Measurements from ENCODE around the gene FOXA2. TPM values are rescaled to one million over a fixed set of nuclear protein-coding genes. Genes with fewer than 3 reads are reported as not detected.

Gene FOXA2
- total and polyA plus RNA-seq, 12 donors: not detected

GRCh38 chr20:22584922-22585785, 782 bp upstream of the FOXA2 start:
- Histone ChIP-seq H3K4me3 (no peak overlapping the region), H3K27me3 (peaks cover 54 to 100% (median 98%) of the 10 kb centered on the region in 7 donors), H3K4me1 (peaks cover 0 to 27% (median 14%) of the 10 kb centered on the region in 9 donors), H3K27ac (no peak overlapping the region), H3K9me3 (no peaks in the 10 kb centered on the region), H3K36me3 (no peaks in the 10 kb centered on the region)
- WGBS, 2 donors: 2 to 3% methylated on average over 58 of the region's 58 CpGs
- intact Hi-C loops (cut with DNase I): no loop called here
- ATAC-seq: peak in 1 of 8 donors; percentile 20
- no peak for DNase-seq
- TF ChIP-seq CTCF (IDR thresholded peaks at IDR 0.05): no peak

DNA sequence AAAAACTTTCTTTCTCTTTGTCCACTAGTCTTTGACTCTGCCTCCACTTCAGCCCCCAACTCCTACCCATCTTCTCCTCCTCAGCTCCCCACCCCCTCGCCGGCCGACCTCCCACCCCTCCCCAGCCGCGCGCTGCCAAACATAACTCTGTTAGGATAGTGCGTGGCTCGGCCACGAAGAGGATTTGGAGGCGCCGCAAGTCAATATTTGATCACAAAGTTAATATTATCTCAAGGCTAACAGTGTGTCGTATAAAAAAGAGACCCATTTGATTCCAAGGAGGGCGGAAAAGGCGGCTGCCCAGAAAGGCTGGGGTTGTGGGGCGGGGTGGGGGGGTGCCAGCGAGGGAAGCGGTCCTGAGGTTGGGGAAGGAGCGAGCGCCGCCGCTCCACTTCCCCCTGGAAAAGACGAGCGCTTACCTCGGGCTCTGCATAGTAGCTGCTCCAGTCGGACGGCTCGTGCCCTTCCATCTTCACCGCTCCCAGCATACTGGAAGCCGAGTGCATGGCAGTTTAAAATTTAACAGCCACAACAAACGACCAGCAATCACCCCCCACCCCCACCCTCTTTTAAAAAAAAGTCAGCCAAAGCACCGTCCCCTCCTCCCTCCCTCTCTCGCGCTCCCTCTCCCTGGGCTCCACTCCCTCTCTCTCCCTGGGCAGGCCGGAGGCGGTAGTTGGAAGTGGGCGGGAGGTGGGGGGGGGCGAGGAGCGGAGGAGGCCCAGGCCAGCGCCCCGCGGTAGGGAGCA, 425 bp downstream of the FOXA2 start:
- Histone ChIP-seq H3K4me1 (peaks cover 0 to 30% (median 17%) of the 10 kb centered on the region in 9 donors), H3K36me3 (no peaks in the 10 kb centered on the region), H3K9me3 (no peaks in the 10 kb centered on the region), H3K27me3 (peaks cover 60 to 100% (median 98%) of the 10 kb centered on the region in 7 donors), H3K4me3 (peak overlapping the region in 6 of 10 donors; percentile 5 to 21 (median 11)), H3K27ac (no peak overlapping the region)
- TF ChIP-seq CTCF (IDR thresholded peaks at IDR 0.05): no peak
- DNase-seq (no peak), ATAC-seq (peak in 1 of 8 donors; percentile 38)
- intact Hi-C loops (cut with DNase I): no loop called here
- WGBS, 2 donors: 1% methylated on average over 35 to 41 of the region's 41 CpGs

DNA sequence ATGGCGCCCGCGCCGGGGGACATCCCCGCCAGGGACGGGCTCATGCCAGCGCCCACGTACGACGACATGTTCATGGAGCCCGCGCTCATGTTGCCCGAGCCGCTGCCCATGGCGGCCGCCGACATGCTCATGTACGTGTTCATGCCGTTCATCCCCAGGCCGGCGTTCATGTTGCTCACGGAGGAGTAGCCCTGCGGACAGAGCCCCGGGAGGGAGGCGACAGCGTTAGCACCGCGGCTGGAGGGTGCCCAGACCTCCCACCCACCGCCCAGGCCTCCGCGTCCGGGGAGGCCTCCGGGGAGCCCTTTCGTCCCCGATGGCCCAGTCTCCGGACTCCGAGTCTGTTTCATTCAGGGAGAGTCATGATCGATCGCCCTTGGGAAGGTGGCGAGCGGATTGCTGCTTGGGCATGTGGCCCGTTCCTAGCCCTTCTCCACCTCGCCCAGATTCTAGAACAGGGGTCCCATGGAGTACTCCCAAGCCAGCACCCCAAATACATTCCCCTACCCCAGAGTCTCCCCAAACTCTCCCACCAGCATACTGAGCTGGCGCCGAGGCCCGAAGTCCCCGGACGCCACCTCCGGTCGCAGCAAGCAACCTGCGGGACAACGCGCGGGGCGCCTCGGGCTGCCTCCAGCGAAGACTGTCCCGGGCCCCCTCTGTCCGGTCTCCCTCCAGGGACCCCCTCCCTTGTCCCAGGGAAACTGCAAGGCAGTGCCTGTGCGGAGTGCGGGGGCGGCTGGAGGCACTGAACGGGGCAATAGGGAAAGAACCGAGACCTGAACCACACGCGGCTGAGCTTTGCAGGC, 1.2 kb downstream of the FOXA2 start:
- no peaks in the 10 kb centered on the region for H3K36me3 ChIP-seq
- H3K4me3 ChIP-seq: peak overlapping the region in 6 of 10 donors; percentile 5 to 21 (median 11)
- WGBS, 2 donors: 1 to 2% methylated on average over 54 to 66 of the region's 66 CpGs
- H3K27me3 ChIP-seq: peaks cover 64 to 100% (median 98%) of the 10 kb centered on the region in 7 donors
- peaks cover 0 to 36% (median 22%) of the 10 kb centered on the region in 9 donors for H3K4me1 ChIP-seq
- ATAC-seq (no peak), DNase-seq (no peak)
- intact Hi-C loops (cut with DNase I): no loop called here
- H3K9me3 ChIP-seq: no peaks in the 10 kb centered on the region
- no peak for TF ChIP-seq CTCF (IDR thresholded peaks at IDR 0.05)
- H3K27ac ChIP-seq: no peak overlapping the region
